Breast epithelium (tissue), 3 donors: ENCODE data around the gene NR2F1-AS1.

ENCODE experiments used
- CTCF ChIP-seq, 3 donors: fragments of 450-650 bp; IDR thresholded peaks; one replicate each; pipeline ENCODE4 v1.5.1; 2016 to 2017; ENCODE audit warnings: antibody characterized with exemption in 3 of 3, mild to moderate bottlenecking in 3 of 3, moderate library complexity in 3 of 3
- POLR2A ChIP-seq: fragments of 450-650 bp; IDR thresholded peaks from one replicate; pipeline ENCODE4 v1.6.1; 2016; ENCODE audit warnings: antibody characterized with exemption, mild to moderate bottlenecking, moderate library complexity

- TF ChIP-seq CTCF (IDR thresholded peaks at IDR 0.05) (no peak), POLR2A (no peak)
These were observed 724 bp downstream of the NR2F1-AS1 start for GRCh38 chr5:93580063-93580926.
